CD14-positive monocyte (primary cell): ENCODE results near the gene MSI2. TPM values are rescaled to one million over a fixed set of nuclear protein-coding genes. Genes with fewer than 3 reads are reported as not detected.

Experiments used
- DNase-seq, 3 donors: peaks; one replicate each; pipeline ENCODE4 v3.0.0-alpha.2; 2011 to 2022
- H2AFZ ChIP-seq: 2 replicates; pipeline ENCODE4 v1.6.0; 2012; ENCODE audit warnings: mild to moderate bottlenecking, low read depth, low read length, inconsistent platforms; ENCODE audit not compliant: insufficient read depth, poor library complexity, severe bottlenecking
- H3K27ac ChIP-seq, 2 donors: 1 replicate in 1 of 2; 2 replicates in 1 of 2; pipeline ENCODE4 v1.5.1; 2012 to 2013; ENCODE audit warnings: low read length in 2 of 2, control low read depth in 1 of 2, inconsistent platforms in 1 of 2, low read depth in 1 of 2, mild to moderate bottlenecking in 1 of 2
- H3K27me3 ChIP-seq, 2 donors: one replicate each; pipeline versions ENCODE4 v1.6.0 to v1.6.1; 2011 to 2013; ENCODE audit warnings: low read length in 2 of 2; ENCODE audit not compliant: control insufficient read depth in 2 of 2, insufficient read depth in 2 of 2
- H3K36me3 ChIP-seq, 2 donors: replicated peaks in 1 of 2; 1 replicate in 1 of 2; 2 replicates in 1 of 2; pipeline versions ENCODE4 v1.5.1 to v1.6.1; 2012 to 2013; ENCODE audit warnings: low read length in 2 of 2, control low read depth in 1 of 2, inconsistent platforms in 1 of 2, mild to moderate bottlenecking in 1 of 2; ENCODE audit not compliant: insufficient read depth in 2 of 2, control insufficient read depth in 1 of 2
- H3K4me1 ChIP-seq, 2 donors: 1 replicate in 1 of 2; 2 replicates in 1 of 2; pipeline versions ENCODE4 v1.5.1 to v1.6.1; 2012 to 2013; ENCODE audit warnings: low read length in 2 of 2, control low read depth in 1 of 2, inconsistent platforms in 1 of 2, mild to moderate bottlenecking in 1 of 2, moderate library complexity in 1 of 2; ENCODE audit not compliant: insufficient read depth in 2 of 2, control insufficient read depth in 1 of 2
- H3K4me2 ChIP-seq: replicated peaks from 2 replicates; pipeline ENCODE3; 2012; ENCODE audit warnings: low read length, moderate library complexity, mild to moderate bottlenecking; ENCODE audit not compliant: poor library complexity, severe bottlenecking; ENCODE audit errors: extremely low read depth
- H3K4me3 ChIP-seq, 3 experiments: fragments of 200-600 bp in 1 of 3; sonication (generic) in 1 of 3; replicated peaks in 1 of 3; 1 replicate in 2 of 3; 2 replicates in 1 of 3; pipeline ENCODE4 v1.5.1; 2011 to 2013; ENCODE audit warnings: low read length in 3 of 3, mild to moderate bottlenecking in 3 of 3, control low read depth in 2 of 3, low read depth in 2 of 3, inconsistent platforms in 1 of 3, moderate library complexity in 1 of 3
- H3K79me2 ChIP-seq: 2 replicates; pipeline ENCODE4 v1.6.0; 2012; ENCODE audit warnings: mild to moderate bottlenecking, control low read depth, inconsistent platforms, low read length, moderate library complexity; ENCODE audit not compliant: insufficient read depth
- H3K9ac ChIP-seq: 2 replicates; pipeline ENCODE4 v1.6.0; 2017; ENCODE audit warnings: low read length, mild to moderate bottlenecking; ENCODE audit not compliant: insufficient read depth, poor library complexity, severe bottlenecking
- H3K9me3 ChIP-seq, 2 donors: replicated peaks in 1 of 2; 1 replicate in 1 of 2; 2 replicates in 1 of 2; pipeline versions ENCODE4 v1.5.1 to v1.6.1; 2012 to 2013; ENCODE audit warnings: low read length in 2 of 2, control low read depth in 1 of 2; ENCODE audit not compliant: control insufficient read depth in 1 of 2, insufficient read depth in 1 of 2
- H4K20me1 ChIP-seq: 2 replicates; pipeline ENCODE4 v1.6.0; 2012; ENCODE audit warnings: mild to moderate bottlenecking, low read length, control low read depth, moderate library complexity; ENCODE audit not compliant: insufficient read depth
- H3K27ac Mint-ChIP-seq, 7 donors: one replicate each; pipeline ENCODE4 v1.8.0; 2020; ENCODE audit warnings: mild to moderate bottlenecking in 7 of 7, mixed read lengths in 7 of 7, moderate library complexity in 6 of 7, inconsistent platforms in 2 of 7
- H3K27me3 Mint-ChIP-seq, 3 donors: one replicate each; pipeline ENCODE4 v1.8.0; 2021 to 2022; ENCODE audit warnings: low read depth in 3 of 3, mild to moderate bottlenecking in 3 of 3, mixed read lengths in 3 of 3, moderate library complexity in 3 of 3, inconsistent platforms in 1 of 3
- H3K36me3 Mint-ChIP-seq, 2 donors: one replicate each; pipeline ENCODE4 v1.8.0; 2020; ENCODE audit warnings: mixed read lengths in 2 of 2, inconsistent platforms in 1 of 2, mild to moderate bottlenecking in 1 of 2
- H3K4me1 Mint-ChIP-seq: one replicate; pipeline ENCODE4 v1.8.0; 2020; ENCODE audit warnings: mild to moderate bottlenecking, mixed read lengths
- H3K4me3 Mint-ChIP-seq, 2 donors: one replicate each; pipeline ENCODE4 v1.8.0; 2020; ENCODE audit warnings: mild to moderate bottlenecking in 2 of 2, mixed read lengths in 2 of 2, moderate library complexity in 1 of 2
- H3K9me3 Mint-ChIP-seq, 7 donors: one replicate each; pipeline ENCODE4 v1.8.0; 2020 to 2022; ENCODE audit warnings: mixed read lengths in 7 of 7, mild to moderate bottlenecking in 6 of 7, moderate library complexity in 6 of 7, inconsistent platforms in 2 of 7
- CTCF ChIP-seq: fragments of 200-600 bp; IDR thresholded peaks from one replicate; pipeline ENCODE4 v1.8.0; 2022; ENCODE audit warnings: antibody characterized with exemption, mild to moderate bottlenecking
- WGBS: methylation state at CpG from one replicate; pipeline ENCODE4 v1.1.5; 2013; ENCODE audit warnings: missing lambda C conversion rate; ENCODE audit not compliant: insufficient coverage; 5-methylcytosine and 5-hydroxymethylcytosine counted together
- intact Hi-C, 2 donors: fragments of 100-400 bp; cut with micrococcal nuclease; formaldehyde crosslinking; loops; one replicate each; pipeline versions ENCODE4 v1.15.0 to v1.15.1; 2023
- polyA plus RNA-seq, 3 donors: library from polyadenylated mRNA; depleted of rRNA in 1 of 3; unstranded in 2 of 3; stranded (reverse) in 1 of 3; fragments of 300-500 nt in 2 of 3; fragments of >200 nt in 1 of 3; fragmentation: Illumina TruSeq in 2 of 3; gene quantifications; 1 replicate in 2 of 3; 2 replicates in 1 of 3; pipeline ENCODE4 v1.2.3, GENCODE V29; 2012 to 2021

MSI2 gene
- polyA plus RNA-seq, 3 donors, result 0.20 to 6.6 (median 0.37) TPM

DNA sequence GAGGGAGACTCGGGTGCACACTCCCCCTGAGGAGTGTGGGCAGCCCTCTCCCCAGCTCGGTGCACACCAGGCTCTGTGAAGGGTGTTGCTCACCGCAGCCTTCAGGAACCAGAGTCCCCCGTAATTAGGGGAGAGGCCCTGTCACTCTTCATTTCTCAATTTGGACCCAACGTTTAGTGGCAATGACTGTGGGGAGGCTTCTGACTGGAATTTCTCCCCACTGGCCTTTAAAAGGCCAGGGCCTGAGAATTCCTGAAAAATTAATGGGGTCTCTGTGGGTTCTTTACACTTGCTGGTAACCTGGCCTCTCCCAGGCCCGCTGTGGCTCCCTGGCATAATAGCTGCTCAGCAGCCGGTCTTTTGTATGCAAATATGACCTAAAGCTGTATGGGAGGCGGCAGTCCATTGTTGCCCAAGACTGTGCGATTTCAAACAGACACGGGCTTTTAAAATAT, 209.7 kb downstream of the MSI2 start:
- H3K4me3 ChIP-seq, result no peak overlapping the region
- no peak overlapping the region for H3K4me2 ChIP-seq
- H3K4me1 ChIP-seq, result no peaks in the 10 kb centered on the region
- no peak for TF ChIP-seq CTCF
- no peak overlapping the region for H3K27ac ChIP-seq
- H3K27me3 ChIP-seq, result no peaks in the 10 kb centered on the region
- intact Hi-C loops, result no loop called here
- no peak for DNase-seq
- Mint-ChIP-seq H3K9me3 (peaks cover 0 to 7% (median 0%) of the 10 kb centered on the region in 7 donors), H3K4me1 (peaks cover 28% of the 10 kb centered on the region), H3K4me3 (no peak overlapping the region), H3K36me3 (no peaks in the 10 kb centered on the region), H3K27ac (no peak overlapping the region), H3K27me3 (peaks cover 0 to 3% (median 0%) of the 10 kb centered on the region in 3 donors)
- H3K9me3 ChIP-seq, result no peaks in the 10 kb centered on the region
- no peak overlapping the region for H2AFZ ChIP-seq
- H3K36me3 ChIP-seq, result no peaks in the 10 kb centered on the region
- no peak overlapping the region for H3K9ac ChIP-seq
- H3K79me2 ChIP-seq, result no peaks in the 10 kb centered on the region
- no peaks in the 10 kb centered on the region for H4K20me1 ChIP-seq
- 35% methylated on average over 5 of the region's 10 CpGs for whole genome bisulfite sequencing

- peaks cover 0 to 3% (median 0%) of the 10 kb centered on the region in 3 donors for H3K27me3 Mint-ChIP-seq
- H3K4me2 ChIP-seq, result no peak overlapping the region
- intact Hi-C loops, result no loop called here
- no CpG with 5 or more reads among the region's 1 CpG for whole genome bisulfite sequencing
- no peaks in the 10 kb centered on the region for H3K4me1 ChIP-seq
- no peaks in the 10 kb centered on the region for H3K27me3 ChIP-seq
- no peaks in the 10 kb centered on the region for H3K36me3 ChIP-seq
- H3K9me3 Mint-ChIP-seq, result peaks cover 0 to 7% (median 0%) of the 10 kb centered on the region in 7 donors
- no peak for TF ChIP-seq CTCF
- no peaks in the 10 kb centered on the region for H3K36me3 Mint-ChIP-seq
- no peak for DNase-seq
- H3K79me2 ChIP-seq, result no peaks in the 10 kb centered on the region
- no peak overlapping the region for H2AFZ ChIP-seq
- H3K9me3 ChIP-seq, result no peaks in the 10 kb centered on the region
- H3K27ac ChIP-seq, result no peak overlapping the region
- H3K27ac Mint-ChIP-seq, result no peak overlapping the region
- H4K20me1 ChIP-seq, result no peaks in the 10 kb centered on the region
- H3K4me3 ChIP-seq, result no peak overlapping the region
- no peak overlapping the region for H3K4me3 Mint-ChIP-seq
- peaks cover 27% of the 10 kb centered on the region for H3K4me1 Mint-ChIP-seq
- H3K9ac ChIP-seq, result no peak overlapping the region
Measured at GRCh38 chr17:57466521-57466920, 210.2 kb downstream of the MSI2 start.
